Measurements from ENCODE around the gene C11orf58.

C11orf58 gene

DNA sequence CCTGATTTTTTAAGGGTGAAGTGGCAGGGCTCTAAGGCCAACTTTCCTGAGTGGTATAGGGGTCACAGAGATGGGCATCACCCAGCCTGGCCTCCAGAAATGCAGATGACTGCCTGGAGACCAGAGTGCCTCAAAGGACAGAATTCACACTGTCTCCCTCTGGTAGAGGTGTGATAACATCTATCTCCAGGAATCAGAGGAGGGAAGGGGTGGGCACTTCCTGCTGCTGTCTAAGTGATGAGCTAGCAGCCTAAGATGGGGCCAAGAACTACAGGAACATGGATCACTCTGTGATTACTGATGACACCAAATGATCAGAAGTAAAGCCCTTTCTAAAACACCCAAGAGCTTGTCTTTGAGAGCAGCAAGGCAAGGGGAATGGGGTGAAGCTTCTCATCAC, 61.9 kb downstream of the C11orf58 start:
- no peaks in the 10 kb centered on the region for H3K9me3 Mint-ChIP-seq
- H3K4me3 Mint-ChIP-seq = no peak overlapping the region
- no peaks in the 10 kb centered on the region for H3K27me3 Mint-ChIP-seq
- ATAC-seq (no peak), DNase-seq (no peak)
- H3K4me1 Mint-ChIP-seq = peaks cover 27% of the 10 kb centered on the region
- H3K27ac Mint-ChIP-seq = peak overlapping the region in 1 of 2 donors; percentile 85

GRCh38 chr11:16801288-16801980, 63.0 kb downstream of the C11orf58 start:
- no peaks in the 10 kb centered on the region for H3K9me3 Mint-ChIP-seq
- no peak for ATAC-seq
- no peak for DNase-seq
- H3K4me3 Mint-ChIP-seq = no peak overlapping the region
- H3K4me1 Mint-ChIP-seq = peaks cover 25% of the 10 kb centered on the region
- no peaks in the 10 kb centered on the region for H3K27me3 Mint-ChIP-seq
- peak overlapping the region in 1 of 2 donors; percentile 85 for H3K27ac Mint-ChIP-seq

GRCh38 chr11:16804104-16804947, 65.9 kb downstream of the C11orf58 start:
- no peak for DNase-seq

DNA sequence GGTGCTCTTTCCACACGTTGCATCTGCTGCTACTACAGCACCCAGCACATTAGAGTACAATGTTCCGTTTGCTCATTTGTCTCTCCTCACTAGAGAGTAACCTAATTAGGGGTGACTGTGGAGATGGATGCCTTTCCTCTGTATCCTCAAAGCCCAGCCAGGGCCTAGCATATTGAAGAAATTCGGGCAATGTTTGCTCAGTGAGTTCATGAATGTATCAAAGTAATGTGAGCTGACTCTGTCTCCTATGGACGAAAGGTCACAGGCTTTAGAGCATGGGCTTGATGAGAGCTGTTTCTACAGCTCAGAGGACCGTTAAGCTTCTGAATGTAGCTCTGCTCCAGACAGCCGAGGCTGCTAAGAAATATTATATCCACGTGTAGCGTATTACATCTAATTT, 67.5 kb downstream of the C11orf58 start:
- Mint-ChIP-seq H3K4me3 (no peak overlapping the region), H3K27me3 (no peaks in the 10 kb centered on the region), H3K9me3 (no peaks in the 10 kb centered on the region), H3K27ac (no peak overlapping the region), H3K4me1 (no peaks in the 10 kb centered on the region)
- ATAC-seq = no peak
- no peak for DNase-seq

More at GRCh38 chr11:16804104-16804947, 65.9 kb downstream of the C11orf58 start:
- ATAC-seq = no peak
- Mint-ChIP-seq H3K9me3 (no peaks in the 10 kb centered on the region), H3K27ac (no peak overlapping the region), H3K4me1 (peaks cover 11% of the 10 kb centered on the region), H3K4me3 (no peak overlapping the region), H3K27me3 (no peaks in the 10 kb centered on the region)

GRCh38 chr11:16806791-16807190, 68.3 kb downstream of the C11orf58 start:
- Mint-ChIP-seq H3K4me3 (no peak overlapping the region), H3K27me3 (no peaks in the 10 kb centered on the region), H3K4me1 (no peaks in the 10 kb centered on the region), H3K27ac (no peak overlapping the region), H3K9me3 (no peaks in the 10 kb centered on the region)
- no peak for DNase-seq
- ATAC-seq = no peak

GRCh38 chr11:16807306-16807705, 68.9 kb downstream of the C11orf58 start:
- ATAC-seq = no peak
- Mint-ChIP-seq H3K27me3 (no peaks in the 10 kb centered on the region), H3K4me1 (no peaks in the 10 kb centered on the region), H3K27ac (no peak overlapping the region), H3K9me3 (no peaks in the 10 kb centered on the region), H3K4me3 (no peak overlapping the region)
- DNase-seq = no peak
